Measurements from ENCODE around the gene SERPING1. TPM values are rescaled to one million over a fixed set of nuclear protein-coding genes. Genes with fewer than 3 reads are reported as not detected.
A peak's percentile ranks its signal among the peaks of the same experiment; 100 is the strongest.

The SERPING1 gene
- polyA plus RNA-seq, 3 donors: 125 to 141 (median 130) TPM

DNA sequence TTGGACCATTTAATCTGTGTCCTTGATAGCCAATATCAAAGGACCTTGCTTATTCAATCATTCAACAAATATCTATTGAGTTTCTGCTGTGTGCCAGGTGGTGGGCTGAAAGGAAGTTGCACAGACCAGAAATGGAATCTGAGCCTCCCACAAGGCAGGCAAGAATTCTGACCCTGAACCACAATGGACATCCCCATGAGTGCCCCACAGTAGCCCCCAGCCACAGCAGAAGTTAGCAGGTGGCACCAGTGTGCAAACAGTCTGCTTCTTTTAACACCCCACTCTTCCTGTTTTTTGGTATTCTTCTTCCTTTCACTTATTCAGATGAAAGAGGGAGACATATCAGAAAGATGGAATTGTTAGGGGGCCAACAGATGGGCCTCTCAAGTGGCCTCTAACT, 12.2 kb upstream of the SERPING1 start:
- DNase-seq: no peak

DNA sequence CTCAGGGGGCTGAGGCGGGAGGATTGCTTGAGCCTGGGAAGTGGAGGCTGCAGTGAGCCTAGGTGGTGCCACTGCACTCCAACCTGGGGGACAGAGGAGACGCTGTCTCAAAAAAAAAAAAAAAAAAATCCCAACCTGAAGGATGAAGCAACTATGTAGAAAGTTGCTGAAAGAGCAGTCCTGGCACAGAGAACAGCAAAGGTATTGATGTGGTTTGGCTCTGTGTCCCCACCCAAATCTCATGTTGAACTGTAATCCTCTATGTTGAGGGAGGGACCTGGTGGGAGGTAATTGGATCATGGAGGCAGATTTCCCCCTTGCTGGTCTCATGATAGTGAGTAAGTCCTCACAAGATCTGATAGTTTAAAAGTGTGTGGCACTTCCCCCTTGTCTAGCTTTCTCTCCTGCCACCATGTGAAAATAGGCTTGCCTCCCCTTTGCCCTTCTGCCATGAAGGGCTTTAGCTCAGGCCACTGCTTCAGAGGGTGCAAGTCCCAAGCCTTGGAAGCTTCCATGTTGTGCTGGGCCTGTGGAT, 10.7 kb upstream of the SERPING1 start:
- DNase-seq: no peak

DNA sequence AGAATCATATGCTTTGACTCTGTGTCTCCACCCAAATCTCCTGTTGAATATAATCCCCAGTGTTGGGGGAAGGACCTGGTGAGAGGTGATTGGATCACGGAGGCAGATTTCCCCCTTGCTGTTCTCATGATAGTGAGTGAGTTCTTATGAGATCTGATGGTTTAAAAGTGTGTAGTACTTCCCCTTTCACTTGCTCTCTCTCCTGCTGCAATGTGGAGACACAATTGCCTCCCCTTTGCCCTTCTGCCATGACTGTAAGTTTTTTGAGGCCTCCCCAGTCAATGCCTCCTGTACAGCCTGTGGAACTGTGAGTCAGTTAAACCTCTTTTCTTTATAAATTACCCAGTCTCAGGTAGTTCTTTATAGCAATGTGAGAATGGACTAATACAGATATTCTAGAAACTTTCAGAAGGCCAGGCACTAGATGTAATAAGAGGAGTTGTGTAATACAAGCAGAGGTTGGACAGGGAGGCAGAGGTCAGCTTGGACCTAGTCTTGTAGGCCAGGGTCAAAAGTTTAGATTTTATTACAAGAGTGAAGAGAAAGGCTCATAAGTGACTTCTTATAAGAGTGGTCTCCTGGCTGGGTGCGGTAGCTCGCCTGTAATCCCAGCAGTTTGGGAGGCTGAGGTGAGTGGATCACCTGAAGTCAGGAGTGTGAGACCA, 9.3 kb upstream of the SERPING1 start:
- DNase-seq: no peak

DNA sequence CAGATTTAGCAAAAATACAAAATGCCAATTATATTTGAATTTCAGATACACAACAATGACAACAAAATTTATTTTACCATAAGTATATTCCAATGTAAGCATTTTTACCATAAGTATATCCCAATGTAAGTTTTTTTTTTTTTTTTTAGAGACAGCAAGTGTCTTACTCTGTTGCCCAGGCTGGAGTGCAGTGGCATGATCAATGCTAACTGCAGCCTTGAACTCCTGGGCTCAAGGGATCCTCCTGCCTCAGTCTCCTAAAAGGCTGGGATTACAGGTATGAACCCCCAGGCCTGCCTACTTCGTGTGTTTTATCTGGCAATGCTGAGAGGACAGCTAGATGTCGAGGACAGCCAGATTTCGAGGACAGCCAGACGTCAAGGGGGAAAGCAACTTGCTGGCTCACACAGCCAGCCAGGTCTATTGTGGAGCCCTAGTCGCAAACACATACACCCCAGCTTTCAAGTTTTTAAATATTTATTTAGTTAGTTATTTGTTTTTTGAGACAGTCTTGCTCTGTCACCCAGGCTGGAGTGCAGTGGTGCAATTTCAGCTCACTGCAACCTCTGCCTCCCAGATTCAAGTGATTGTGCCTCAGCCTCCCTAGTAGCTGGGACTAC, 1.1 kb upstream of the SERPING1 start:
- no peak for DNase-seq

DNA sequence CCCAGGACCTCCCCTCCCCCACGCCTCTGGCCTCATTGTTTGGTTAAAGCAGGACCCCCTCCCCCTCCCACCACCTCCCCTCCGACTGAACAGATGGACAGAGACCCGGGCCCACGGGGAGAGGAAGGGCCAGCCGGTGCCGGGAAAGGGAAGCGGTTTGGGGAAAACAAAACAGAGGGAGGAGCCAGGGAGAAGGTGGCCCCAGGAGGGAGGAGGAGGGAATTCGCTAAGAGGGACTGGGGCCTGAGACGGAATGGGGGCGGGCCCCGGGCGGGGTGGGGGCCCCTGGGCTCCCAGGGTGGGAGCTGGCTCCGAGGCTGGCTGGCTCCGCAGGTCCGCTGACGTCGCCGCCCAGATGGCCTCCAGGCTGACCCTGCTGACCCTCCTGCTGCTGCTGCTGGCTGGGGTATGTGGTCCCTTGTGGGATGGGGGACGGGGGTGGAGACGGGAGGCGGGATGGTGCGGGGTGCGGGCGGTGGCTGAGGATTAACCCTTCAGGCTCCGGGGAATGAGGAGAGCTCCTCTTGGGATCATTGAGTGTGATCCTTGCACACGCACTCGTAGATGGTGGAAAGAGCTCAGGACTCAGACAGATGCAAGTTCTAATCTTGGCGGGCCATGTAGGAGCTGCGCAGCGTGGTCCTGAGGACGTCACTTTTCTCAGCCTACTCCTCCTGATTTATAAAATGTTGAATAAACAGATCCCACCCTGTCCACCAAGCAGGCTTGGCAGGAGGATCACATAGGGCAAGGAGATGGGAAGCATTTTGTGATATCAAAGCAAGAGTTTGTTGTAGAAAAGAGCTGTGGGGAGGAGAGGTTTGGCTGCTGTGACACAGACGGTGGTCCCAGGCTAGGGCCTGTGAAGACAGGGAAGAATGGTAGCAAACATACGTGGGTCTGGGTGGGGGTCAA, 688 bp downstream of the SERPING1 start:
- DNase-seq: peak; percentile 84

DNA sequence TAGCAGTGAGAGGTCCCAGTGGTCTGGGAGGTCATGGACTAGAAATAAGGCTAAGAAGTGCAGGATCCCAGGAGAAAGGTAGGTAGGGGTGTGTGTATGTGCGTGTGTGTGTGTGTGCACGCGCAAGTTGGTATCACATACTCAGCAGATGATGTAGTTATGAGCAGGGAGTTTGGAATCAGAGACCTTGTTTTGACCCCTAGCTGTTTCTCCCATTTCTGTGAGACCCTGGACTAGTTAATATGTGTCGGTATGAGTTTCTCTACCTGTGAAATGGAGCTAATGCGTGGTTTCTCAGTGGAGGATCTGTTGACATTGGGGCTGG, 1.3 kb downstream of the SERPING1 start:
- peak; percentile 12 for DNase-seq

DNA sequence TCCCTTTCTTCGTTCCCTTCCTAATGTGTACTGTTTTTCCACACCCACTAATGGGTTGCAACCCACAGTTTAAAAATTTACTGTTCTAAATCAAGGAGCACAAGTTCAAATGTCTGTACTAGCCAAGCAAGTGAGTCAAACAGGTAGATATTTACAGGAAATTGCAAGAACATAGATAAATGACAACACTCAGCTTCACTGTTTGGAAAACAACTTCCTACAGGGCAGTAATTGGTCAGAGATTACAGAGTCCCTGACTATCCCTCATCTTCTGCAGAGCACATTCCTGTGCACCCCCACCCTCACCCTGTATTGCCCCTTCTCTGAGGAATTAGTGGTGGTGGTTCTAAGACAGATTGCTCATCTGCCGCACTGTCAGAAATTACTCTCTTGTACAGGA, 1.9 kb downstream of the SERPING1 start:
- no peak for DNase-seq

DNA sequence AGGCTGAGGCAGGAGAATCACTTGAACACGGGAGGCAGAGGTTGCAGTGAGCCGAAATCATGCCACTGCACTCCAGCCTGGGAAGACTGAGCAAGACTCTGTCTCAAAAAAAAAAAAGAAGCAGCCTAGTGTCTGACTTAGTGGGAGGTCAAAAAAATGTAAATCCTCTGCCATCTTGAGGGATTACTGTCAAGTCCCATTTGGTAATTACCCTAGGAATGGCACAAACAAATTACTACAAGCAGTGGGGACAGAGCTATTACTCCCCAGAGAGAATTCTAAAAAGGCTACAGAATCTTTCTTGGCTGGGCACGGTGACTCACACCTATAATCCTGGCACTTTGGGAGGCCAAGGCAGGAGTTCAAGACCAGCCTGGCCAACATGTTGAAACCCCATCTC, 3.8 kb downstream of the SERPING1 start:
- DNase-seq: no peak

DNA sequence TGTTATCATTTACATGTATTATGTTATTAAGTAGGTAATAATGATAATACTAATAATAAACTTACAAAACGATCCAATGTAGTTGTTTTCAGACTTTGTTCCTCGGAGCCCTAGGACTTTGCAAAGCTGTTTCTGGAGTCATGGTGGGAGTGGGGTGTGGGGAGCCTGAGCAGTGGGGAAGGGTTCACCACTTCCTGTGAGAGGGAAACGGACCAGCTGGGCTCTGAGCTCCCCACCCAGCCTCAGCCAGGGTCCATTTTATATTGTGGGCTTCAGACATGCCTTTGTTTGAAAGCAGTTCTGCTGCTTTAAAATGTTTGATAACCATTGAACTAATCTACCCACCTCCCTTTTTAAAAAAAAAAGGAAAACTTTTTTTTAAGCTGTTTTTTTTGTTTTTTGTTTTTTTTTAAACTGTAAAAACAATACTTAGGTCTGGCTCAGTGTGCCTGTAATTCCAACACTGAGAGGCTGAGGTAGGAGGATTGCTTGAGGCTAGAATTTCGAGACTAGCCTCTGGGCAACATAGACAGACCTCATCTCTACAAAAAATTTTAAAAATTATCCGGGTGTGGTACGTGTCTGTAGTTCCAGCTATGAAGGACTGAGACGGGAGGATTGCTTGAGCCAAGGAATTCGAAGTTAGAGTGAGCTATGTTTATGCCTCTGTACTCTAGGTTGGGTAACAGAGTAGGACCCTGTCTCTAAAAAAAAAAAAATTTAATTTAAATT, 7.0 kb downstream of the SERPING1 start:
- DNase-seq: peak; percentile 23

DNA sequence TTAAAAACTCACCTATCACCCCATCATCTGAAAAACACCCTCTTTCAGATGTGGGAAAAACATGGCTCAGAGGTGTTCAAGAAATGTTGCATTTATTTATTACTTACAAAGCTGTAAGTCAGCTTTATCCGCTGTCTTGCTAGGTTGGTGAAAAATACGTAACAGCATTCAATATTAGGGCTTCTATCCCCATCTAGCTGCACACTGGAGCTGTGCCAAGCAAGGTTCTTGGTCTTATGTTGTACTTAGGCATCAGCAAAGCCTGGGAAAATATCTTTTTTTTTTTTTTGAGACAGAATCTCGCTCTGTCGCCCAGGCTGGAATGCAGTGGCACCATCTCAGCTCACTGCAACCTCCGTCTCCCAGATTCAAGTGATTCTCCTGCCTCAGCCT, 7.5 kb downstream of the SERPING1 start:
- DNase-seq: no peak

DNA sequence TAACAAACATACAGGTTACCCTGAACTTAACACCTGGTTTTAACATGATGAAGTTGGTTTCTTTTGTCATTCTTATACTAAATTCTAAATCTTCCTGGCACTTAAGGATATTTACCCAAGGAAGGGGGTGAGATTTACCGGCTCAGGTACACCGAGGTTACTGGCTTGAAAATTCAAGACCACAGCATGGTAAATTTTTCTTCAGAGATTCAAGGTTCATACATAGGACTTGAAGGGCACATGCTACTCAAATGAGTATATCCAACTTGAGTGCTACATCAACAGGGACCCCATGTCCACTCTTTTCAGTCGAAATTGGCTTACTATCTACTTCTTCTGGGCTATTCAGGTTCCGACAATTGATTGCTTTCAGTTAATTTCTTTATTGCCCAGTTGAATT, 12.7 kb downstream of the SERPING1 start:
- DNase-seq: no peak

DNA sequence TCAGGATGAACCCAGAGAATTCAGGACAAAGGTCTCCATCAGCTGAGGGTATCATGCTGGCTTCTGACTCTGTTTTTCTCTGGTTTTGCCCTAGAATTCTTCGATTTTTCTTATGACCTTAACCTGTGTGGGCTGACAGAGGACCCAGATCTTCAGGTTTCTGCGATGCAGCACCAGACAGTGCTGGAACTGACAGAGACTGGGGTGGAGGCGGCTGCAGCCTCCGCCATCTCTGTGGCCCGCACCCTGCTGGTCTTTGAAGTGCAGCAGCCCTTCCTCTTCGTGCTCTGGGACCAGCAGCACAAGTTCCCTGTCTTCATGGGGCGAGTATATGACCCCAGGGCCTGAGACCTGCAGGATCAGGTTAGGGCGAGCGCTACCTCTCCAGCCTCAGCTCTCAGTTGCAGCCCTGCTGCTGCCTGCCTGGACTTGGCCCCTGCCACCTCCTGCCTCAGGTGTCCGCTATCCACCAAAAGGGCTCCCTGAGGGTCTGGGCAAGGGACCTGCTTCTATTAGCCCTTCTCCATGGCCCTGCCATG, 16.8 kb downstream of the SERPING1 start:
- DNase-seq: no peak

DNA sequence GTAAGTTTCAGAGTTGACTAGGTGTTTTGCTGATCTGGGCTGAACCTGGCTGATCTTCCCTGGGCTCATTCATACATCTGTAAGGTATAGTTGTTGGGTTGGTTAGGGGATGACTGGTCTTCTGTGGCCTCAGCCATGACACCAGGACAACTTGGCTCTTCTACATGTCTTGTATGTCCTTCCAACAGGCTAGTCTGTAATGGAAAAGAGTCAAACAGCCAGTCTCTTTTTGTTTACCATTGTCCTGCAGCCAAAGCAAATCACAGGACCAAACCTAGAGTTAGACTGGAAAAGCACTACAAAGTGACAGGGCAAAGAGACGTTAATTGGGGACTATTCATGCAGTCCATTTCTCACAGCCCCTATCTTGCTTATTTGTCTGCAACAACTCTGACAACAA, 17.8 kb downstream of the SERPING1 start:
- DNase-seq: no peak

DNA sequence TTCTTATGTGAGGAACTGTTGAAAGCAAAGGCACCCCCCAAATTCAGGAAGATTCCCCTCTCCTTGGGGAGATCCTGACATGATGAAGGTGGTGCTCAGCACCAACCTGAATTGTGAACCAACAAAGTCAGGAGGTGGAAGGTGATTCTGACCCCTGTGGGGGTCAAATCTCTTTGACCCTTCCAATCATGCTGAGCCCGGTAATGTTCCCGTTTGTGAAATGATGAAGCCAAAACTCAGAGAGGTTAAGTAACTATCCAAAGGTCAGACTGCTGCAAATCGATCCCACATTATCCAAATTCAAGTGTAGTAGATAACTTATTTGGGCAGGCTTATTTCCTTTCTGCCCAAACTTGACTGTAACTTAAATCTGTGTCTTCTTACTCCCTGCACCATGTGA, 19.1 kb downstream of the SERPING1 start:
- DNase-seq: no peak

DNA sequence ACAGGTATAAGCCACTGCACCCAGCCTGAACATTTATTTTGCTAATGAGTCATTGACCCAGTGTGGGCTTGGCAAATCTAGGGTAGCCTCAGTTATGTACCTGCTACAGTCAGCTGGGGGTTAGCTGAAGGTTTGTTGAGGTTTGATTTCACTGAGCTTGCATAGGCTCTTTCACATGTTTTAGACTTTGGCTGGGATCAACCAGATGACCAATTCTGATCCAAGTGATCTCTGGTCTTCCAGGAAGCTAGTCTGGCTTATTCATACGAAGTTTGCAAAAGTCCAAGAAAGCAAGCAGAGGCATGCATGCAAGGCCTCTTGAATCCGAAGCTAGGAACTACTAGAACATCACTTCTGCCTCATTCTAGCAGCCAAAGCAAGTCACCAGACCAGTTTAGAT, 21.0 kb downstream of the SERPING1 start:
- no peak for DNase-seq

DNA sequence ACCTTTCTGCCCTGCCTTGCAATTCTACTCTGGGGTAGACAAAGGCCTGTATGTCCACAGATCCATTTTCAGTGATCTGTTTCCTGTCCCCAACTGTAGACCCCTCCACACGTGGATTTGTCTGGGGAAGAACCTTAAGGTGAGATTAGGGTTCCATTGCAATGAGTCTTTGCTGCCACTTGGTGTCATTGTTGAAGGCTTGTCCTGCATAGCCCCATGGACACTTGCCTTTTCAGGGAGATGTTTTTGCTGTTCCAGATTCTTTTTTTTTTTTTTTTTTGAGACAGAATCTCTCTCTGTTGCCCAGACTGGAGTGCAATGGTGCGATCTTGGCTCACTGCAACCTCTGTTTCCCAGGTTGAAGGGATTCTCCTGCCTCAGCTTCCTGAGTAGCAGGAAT, 21.8 kb downstream of the SERPING1 start:
- DNase-seq: no peak

DNA sequence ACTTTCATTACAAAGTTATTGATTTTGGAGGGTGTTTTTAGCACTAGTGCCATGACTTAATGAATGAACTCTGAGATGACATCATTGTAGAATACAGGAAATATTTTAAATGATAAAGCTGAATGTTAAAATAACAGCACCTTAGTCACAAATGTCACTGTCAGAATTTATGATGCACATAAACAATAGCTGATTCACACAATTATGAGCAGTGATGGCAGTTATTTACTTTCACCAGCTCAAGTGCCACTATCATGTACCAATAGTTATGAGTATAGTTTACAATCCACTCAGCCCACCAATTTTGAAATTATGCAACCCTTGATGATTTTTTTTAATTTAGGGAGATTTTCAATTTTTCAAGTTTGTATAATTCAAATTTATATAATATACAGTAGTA, 23.0 kb downstream of the SERPING1 start:
- no peak for DNase-seq

DNA sequence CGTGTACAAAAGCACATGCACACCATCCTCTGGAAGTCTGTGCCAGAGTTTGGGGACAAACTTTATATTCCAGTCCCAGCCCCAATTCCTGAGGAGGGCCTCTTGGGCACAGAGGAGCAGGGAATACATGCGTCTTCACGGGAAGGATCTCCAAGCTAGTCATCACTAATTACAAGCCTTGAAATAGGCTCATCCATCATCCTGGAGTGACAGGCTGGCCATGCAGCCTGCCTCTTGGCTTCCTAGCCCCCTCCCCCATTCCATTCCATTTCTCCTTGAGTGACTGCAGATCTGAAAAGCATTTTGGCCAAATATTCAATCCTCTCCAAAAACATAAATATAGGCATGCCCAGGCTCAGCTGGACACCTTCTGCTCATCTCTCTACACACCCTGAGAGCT, 24.8 kb downstream of the SERPING1 start:
- DNase-seq: no peak

DNA sequence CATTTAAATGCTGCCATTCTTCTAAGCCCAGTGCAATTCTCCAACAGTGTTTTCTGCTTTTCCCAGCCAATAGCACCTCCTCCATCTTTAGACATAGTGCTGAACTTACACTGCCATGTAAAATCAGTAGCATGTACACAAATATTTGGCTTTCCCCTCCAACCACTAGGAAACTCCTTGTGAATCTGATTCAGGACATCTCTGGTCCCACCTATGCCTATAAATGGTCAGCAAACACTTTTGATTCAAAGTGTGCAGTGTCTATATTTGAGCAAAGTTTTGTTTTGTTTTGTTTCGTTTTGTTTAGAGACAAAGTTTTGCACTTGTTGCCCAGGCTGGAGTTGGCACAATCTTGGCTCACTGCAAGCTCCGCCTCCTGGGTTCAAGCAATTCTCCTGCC, 27.4 kb downstream of the SERPING1 start:
- no peak for DNase-seq

DNA sequence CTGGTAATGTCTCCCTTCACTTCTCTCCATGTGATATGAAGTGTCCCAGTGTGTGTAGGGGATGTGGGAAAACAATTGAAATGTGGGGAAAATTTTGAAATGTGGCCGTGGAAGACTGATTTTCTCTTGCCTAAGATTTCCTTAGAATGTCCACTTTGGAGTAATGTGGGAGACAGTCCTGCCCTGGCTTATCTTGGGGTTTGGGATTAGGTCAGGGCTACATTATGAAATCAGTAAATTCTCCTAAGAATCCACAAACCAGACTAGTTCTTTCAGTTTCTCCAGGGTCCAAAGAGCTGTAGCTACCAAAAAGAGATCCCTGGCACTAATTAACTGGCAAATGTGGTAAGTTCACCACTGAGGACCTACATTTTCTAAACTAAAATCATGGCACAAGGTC, 29.4 kb downstream of the SERPING1 start:
- no peak for DNase-seq

DNA sequence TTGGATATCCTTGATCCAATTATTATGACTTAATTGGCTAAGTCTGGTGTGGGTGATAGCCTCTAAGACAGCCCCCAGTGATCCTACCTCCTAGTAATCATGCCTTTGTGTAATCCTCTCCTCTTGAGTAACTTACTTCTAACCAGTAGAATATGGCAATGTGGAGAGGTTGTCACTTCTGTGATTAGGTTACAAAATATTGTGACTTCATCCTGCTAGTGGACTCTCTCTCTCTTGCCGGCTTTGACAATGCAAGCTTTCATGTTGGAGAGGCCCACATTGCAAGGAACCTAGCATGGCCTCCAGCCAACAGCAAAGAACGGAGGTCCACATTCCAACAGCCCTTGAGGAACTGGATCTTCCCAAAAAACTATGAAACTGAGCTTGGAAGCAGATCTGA, 32.7 kb downstream of the SERPING1 start:
- DNase-seq: no peak

DNA sequence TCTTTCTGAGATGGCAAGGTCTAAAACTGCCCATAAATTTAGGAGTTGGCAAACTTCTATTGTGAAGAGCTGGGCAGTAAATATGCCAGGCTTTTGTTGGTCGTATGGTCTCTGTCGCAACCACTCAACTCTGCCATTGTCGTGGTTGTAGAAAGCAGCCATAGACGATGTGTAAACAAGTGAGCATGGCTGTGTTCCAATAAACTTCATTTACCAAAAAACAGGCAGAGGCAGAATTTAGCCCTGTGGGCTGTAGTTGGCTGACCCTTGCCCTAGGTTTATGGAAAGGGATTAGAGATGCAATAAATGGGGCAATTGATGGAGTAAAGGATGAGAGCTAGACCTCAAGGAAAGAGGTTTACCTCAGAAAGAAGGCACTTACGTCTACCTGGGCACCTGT, 34.6 kb downstream of the SERPING1 start:
- no peak for DNase-seq

Data from renal pelvis (tissue), 4 donors.